Measurements from ENCODE around the gene PTPRN.
"Not testable (repeated sequence)": the region's sequence is repeated elsewhere in the genome, so short reads cannot be mapped to it uniquely, and the experiment has no call there.

Gene PTPRN

DNA sequence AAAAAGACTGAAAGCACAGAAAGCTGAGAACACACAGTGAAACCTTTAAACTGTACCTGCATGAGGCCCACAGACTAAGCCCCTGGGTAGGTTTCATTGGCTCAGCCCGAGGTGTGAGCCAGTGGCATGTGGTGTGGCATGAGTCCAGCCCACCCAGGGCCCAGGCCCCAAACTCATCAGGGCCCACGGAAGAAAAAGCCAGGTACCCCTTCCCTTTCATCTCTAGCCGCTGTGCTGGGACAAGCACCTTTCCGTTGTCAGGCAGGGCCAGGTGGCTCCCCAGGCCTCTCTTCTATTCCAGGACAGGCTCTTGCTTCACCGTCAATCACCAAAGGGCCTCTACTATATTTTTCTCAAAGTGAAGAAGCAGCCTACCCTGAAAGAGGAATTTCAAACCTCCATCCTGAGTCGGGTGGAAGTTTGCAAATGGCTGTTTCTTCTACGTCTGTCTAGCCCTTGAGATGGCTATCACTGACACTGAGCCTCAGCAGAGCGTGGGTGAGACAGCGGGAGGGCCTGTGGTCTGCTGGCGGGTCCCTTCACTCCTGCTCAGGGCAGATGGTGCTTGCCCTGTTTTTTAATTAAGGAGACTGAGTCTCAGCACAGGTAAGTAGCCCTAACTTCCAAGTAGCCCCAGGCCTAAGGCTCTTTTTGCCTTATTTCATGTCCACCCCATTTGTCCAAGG lies 21.5 kb downstream of the PTPRN start:
- DNase-seq (ENCODE audit: low spot score) = no peak

DNA sequence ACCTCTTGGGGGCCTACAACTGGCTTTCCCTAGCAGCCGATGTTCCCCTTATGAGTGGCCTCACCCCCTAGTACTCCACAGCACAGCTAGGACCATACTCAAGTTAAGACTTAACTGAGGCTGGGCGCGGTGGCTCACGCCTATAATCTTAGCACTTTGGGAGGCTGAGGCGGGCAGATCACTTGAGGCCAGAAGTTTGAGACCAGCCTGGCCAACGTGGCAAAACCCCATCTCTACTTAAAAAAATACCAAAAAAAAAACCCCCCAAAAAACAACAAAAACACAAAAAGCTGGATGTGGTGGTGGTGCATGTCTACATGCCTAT lies 22.1 kb downstream of the PTPRN start:
- DNase-seq (ENCODE audit: low spot score) = not testable (repeated sequence)

DNA sequence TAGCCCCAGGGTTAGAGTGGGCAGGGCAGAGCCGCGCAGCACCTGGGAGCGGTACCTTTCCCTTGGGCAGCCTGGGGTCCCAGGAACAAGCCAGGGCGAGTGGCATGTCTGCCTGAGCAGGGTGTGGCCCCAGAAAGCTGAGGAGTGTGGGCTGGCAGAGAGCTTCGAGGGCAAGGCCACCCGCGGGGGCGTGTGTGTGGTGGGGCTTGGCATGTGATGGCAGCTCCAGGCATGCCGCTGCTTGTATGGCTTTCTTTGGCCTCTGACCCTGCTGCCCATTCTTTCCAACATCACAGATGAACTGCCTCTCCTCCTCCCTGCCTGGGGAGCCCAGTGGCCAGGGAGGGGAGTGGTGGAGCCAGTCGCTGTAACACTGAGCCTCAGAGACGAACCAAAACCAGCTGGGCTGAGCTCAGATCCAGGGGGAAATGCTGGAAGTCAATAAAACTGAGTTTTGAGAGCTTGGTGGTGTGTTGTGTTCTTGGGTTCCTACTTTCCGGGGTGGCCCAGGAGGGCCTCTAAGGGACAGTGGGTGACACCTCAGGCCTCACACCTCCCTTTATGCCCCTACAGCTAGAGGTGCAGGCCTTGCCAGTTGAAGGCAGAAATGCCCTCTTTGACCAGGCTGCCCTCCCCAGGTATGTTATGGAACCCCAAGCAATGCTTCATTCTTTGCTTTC lies 22.6 kb downstream of the PTPRN start:
- DNase-seq (ENCODE audit: low spot score) = no peak

DNA sequence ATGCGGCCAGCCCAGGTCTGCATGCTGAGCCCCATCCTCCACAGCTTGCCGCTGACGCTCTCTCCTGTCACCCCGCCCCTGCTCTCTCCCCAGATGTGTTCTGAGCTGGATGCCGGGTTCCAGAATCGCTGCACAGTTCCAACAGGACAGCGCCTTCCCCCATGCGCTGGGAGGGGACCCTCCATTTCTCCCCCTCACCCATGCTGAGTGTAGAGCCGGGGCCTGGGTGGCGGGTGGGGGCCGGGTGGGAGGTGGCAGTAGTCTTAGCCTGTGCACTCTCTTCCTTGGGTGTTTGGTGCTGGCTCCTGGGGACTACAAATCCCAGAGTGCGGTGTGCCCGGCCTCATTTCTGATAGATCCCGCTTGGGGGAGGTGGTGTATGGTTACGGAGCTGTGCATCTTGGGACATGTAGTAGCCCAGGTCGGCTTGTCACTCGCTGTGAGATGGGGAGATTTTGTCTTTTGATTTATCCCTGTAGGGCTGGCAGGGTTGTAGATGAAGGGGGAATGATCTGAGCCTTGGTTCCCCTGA lies 23.2 kb downstream of the PTPRN start:
- DNase-seq (ENCODE audit: low spot score) = peak; percentile 47

DNA sequence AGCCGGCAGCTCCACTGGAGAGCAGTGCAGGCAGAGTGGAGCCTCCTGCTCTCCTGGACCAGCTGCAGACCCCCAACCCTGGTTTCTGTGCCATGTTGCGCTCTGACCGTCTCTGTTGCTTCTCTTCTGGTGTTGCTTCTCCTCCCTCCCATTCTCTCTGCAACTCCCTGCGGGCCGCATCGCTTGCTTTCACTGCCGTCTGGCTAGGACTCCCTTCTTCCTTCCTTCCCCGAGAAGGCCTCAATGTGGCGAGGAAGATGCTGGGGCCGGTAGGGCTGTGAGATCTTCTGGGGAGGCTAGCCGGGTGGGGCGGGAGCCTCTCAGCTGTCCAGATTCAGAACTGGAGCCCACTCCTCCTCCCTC lies 23.8 kb downstream of the PTPRN start:
- no peak for DNase-seq (ENCODE audit: low spot score)

DNA sequence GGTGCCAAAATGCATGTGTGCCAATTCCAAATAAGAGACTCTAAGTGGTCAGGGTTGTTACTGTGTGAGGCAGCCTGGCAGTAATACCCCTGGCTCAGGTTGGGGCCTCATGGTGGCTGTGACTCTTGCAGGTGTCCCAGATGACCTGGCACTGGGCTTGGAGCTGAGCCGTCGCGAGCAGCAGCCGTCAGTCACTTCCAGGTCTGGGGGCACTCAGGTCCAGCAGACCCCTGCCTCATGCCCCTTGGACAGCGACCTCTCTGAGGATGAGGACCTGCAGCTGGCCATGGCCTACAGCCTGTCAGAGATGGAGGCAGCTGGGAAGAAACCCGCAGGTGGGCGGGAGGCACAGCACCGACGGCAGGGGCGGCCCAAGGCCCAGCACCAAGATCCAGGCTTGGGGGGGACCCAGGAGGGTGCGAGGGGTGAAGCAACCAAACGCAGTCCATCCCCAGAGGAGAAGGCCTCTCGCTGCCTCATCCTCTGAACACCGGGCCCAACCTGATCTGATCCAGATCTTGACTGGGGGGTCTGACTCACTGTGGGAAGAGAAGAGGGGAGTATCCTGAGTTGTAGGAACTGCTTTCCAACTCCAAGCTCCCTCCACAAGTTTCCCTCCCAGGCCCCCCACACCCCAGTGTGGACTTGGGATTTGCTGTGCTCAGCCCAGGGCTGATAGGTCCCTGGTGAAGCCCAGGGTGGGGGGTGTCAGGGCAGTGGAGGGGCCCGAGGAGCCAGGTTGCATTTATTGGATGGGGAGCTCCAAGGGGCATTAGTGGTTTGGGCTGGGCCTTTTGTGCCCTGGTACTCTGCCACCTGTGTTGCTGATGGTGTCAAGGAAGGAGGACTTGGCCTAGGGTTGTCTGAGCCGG lies 24.5 kb downstream of the PTPRN start:
- DNase-seq (ENCODE audit: low spot score) = no peak

DNA sequence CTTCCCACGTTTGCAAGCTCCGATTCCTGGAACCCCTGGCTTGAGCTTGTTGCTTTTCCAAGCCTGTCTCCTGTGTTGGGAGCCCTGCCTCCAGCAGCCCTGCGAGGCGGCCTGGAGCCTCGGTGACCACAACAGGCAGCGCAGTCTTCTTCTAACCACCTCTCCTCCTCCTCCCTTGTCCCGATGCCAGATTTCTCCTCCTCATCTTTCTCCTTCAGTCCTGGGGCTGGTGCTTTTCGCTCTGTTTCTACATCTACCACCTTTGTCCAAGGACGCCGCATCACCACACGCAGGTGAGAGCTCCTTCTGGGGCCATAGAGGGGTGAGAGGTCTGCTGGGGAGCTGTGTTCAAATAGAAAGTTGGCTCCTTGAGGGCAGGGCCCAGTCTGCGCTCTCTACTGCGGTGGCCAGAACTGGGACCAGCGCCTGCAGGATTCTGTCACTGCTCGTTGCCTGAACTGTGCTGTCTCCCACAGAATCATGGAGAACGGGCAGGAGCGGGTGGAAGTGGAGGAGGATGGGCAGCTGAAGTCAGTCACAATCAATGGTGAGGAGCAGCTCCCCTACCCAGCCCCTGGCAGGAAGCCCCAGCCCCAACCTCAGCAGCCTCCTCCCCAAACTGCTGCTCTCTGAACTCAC lies 26.1 kb downstream of the PTPRN start:
- DNase-seq (ENCODE audit: low spot score) = no peak

DNA sequence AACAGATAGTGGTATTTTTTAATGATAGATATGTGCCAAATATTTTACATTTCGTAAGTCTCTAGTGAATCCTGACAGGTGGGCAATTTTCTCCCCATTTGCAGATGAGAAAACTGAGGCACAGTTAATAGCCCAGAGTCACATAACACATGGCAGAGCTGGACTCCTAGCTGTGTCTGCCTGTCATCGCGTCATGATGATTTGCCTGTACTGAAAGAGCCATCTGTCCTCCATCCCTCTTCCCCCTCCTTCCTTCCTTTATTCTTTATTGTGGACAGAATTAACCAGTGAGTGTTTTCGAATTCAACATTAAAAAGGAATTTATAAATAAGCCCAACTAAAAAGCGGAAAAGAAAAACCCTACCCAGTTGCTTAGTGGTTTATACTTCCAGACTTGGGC lies 26.8 kb downstream of the PTPRN start:
- no peak for DNase-seq (ENCODE audit: low spot score)

DNA sequence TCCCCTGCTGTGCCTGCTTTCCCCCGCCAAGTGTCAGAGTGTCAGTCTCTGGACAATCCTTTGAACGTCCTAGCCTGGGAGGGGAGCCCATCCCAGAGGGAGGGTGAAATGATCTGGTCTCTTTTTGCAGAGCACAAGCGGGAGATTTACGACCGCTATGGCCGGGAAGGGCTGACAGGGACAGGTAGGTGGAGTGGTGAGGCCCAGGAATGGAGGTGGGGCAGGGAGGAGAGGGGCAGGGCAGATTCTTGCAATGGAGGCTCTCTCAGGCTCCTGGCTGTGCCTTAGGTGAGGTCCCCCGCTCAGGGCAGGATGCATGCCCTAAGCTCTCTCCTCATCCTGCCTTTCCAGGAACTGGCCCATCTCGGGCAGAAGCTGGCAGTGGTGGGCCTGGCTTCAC lies 27.6 kb downstream of the PTPRN start:
- DNase-seq (ENCODE audit: low spot score) = no peak

DNA sequence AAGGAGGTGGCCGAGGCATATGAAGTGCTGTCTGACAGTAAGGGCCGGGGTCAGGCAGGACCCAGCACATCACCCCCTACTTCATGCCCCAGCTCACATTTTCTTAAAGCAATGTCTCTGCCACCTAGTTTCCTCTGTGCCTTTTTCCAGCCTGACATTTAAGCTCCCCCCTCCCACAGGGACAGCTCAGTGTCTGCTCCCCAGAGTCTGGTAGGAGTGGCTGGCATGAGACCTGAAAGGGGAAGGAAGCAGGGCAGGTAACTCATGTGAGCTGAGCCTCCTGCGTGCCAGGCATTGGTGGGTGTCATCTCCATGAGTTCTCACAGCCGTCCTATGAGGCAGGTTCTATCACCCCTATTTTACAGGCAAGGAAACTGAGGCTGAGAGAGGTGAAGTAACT lies 28.6 kb downstream of the PTPRN start:
- DNase-seq (ENCODE audit: low spot score) = no peak

DNA sequence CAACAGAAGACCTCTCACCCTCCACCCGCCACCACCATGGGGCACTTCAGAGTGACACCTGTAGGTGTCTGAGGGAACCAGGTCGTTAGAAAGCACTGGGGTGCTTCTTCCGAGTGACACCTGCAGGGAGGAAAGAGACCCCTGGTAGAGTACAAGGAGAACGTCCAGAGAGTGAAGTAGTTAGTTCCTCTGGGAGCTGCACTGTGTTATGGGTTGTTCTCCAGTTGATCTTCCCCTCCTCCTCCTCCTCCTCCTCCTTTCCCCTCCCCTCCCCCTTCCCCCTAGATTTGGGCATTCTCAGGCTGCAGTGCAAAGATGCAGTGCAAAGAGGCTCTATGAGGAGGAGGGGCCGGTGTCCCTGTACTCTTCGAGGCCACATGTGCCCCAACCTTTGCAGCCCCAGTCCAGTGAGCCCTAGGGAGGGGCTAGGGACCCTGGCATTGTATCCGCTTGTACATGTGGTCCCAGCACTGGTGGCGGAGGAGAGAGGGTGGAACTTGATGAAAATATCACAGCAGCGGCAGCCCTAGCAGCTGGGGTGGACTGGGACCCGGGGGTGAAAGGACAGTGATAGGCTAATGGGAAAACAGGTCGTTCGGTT lies 29.2 kb downstream of the PTPRN start:
- DNase-seq (ENCODE audit: low spot score) = no peak

DNA sequence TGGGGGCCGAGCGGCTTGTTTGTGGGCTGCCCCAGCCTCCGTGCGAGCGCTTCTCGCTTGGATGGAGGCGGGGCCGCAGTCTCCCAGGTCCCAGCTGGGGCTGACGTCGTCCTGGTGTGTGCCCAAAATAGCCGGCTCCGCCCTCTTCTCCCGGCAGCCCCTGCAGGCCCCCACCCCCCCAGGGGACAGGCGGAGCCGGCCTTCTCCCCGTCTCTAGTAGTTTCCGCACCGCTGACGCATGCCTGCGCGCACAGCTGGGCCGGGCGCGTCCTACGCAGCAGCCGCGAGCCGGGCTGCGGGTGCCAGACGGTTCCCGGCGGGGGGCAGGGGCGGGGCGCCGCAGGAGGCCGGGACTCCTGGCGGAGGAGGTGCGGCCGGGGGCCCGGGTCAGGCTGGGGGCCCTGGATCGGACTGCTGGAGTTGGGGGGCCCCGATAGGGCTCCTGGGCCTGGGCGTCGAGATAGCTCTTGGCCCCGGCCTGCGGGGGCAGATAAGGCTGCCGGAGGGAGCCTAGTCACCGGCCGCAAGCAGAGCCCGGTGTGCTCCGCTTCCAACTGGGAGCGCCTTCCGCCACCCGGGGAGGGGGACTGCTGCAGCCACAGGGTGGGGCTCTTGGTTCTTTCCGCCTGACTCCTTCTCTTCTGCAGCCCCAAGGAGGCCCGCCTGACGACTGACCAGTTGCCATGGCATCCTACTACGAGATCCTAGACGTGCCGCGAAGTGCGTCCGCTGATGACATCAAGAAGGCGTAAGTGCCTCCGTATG lies 29.9 kb downstream of the PTPRN start, which contains the start of gene DNAJB2:
DNAJB2 (plus strand) TSS at position 216 of the 765 bp plus-strand sequence; CDS start at position 684, 468 bp downstream.
- DNase-seq (ENCODE audit: low spot score) = peak; percentile 99

DNA sequence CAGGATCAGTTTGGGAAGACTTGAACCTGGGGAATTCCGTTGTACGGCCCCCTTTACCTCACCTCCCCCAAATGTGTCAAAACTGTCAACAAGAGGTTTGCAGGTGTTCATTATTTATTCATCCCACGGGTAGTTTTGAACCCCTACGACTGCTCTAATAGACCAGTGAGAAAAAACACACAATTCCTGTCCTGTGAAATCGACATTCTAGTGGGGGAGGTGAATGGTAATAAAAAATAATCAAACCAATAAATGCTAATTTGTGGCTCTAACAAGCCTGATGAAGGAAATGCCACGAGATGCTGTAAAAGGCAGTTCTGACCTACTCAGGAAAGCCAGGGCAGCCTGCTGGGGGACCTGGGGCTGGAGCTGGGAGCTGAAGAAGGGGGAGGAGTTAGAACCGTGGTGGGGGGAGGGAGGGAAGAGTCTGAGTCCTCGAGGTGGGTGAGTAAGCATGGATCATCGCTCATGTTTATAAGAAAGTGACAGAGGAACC lies 30.5 kb downstream of the PTPRN start:
- DNase-seq (ENCODE audit: low spot score) = no peak

DNA sequence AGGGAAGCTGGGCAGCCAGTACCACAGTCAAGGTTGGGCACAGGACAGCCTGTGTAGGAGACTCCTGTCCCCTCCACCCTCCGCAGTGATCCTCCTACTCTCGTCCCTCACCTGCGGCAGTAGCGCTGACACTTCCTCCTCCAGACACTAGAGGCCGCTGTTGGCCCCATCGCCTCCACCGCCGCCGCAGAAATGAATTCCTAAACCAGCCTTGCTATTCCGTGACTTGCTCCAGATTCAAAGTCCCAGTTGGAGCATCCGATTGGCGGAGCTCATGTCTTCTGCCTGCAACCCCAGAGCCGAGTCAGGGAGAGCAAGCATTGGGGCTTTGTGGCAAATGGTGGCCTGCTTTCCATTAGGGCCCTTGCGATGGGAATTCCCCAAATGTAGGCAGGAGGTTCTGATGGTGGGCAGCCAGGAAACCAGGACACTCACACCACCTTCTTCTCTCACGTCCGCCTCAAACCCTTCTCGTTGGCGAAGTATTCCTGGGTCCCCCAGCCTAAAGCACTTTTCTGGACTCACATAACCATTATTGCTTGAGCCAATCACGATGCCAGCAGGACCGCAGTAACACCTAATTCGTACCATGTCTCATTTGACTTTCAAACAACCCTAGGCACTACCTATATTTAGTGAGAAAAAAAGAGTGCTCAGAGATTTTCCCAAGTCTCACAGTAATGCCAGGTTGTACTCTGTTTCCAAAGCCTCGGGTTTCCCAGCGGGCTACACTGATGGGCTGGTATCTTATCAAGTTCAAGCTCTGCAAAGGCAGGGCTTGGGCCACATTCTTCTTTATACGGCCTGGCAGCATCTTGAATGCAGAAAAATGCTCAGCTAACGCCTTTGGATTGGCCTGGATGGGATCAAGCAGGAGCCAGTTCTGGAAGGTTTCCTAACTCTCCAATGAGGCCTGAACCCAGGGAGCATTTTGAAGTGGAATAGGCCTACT lies 31.2 kb downstream of the PTPRN start:
- peak; percentile 78 for DNase-seq (ENCODE audit: low spot score)

DNA sequence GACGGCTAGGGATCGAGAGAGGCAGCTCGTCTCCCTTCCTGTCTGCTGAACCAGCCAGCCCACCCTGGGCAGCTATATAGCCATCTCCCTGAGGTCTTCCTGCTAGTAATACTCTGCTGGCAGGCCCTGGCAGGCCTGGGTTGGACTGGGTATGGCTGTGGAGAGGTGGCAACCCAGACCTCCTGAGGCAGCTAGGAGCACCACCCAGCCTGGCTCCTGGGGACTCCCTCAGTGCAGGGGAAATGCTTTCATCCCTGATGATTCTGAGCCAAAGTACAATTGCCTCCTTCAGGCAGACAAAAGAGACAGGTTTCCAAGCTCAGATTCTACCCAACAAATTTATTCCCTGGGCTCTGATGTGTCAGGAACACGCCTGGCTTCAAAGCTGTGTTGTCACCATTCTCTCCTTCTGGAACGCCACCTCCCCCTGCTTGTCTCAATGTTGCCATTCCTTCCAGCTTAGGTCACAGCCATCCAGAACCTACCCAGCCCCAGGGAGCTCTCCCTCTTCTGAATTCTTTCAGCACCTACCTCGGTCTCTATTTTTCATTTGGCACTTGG lies 34.8 kb downstream of the PTPRN start:
- DNase-seq (ENCODE audit: low spot score) = peak; percentile 84

DNA sequence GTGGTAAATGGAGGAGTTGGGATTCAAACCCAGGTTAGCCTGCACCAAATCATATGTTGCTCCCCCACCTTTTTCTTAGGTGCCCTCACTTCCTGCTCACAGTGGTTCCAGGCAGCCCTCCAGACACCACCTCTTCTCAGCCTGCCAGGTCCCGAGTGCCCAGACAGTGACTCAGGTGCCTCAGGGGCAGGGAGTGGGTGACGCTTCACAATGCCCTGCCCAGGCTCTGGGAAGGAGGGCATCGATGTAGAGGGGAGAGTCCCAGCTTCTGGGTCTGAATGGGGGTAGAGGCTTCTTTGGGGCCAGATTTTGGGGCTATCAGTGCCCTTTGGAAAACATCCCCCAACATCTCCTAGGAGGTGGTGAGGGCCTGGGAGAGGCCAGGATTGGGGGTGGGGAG lies 35.3 kb downstream of the PTPRN start:
- DNase-seq (ENCODE audit: low spot score) = no peak

DNA sequence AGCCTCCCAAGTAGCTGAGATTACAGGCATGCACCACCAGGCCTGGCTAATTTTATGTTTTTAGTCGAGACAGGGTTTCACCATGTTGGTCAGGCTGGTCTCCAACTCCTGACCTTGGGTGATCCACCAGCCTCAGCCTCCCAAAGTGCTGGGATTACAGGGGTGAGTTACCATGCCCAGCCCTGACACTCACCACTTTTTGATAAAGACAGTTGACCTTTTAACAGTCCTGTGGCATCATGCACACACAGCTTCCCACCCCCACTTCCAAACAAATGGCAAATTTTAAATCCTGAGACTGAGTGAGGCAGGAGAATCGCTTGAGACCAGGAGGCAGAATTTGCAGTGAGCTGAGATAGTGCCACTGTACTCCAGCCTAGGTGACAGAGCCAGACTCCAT lies 36.2 kb downstream of the PTPRN start:
- DNase-seq (ENCODE audit: low spot score) = no peak

DNA sequence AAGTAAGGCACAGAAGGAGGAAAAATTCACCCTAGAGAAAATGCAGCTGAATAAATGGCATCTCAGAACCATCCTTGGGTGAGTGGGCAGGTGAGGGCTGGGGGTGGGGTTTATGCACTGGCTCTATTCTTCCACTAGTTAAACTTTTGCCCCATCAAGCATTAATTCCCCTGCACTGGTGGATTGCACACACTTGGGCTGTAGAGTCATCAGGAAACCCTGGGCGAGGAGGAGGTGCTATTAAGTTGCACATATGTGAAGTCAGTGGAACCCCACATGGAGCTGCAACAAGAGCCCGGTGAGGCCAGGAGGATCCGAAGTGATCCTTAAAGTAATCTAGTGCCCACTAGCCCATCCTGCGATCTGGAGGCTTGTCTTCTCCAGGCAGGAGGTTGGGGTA lies 36.8 kb downstream of the PTPRN start:
- DNase-seq (ENCODE audit: low spot score) = no peak

DNA sequence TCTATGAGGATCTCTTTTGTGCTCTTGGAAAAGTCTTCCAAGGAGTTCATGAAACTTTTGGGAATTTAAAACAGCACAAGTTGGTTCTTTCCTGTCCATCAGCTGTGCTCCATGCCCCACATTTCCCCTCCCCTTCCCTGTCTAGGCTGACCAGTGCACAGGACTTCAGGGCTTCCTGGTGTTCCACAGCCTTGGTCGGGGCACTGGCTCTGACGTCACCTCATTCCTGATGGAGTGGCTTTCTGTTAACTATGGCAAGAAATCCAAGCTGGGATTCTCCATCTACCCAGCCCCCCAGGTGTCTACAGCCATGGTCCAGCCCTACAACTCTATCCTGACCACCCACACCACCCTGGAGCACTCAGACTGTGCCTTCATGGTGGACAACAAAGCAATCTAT lies 38.2 kb downstream of the PTPRN start:
- no peak for DNase-seq (ENCODE audit: low spot score)

DNA sequence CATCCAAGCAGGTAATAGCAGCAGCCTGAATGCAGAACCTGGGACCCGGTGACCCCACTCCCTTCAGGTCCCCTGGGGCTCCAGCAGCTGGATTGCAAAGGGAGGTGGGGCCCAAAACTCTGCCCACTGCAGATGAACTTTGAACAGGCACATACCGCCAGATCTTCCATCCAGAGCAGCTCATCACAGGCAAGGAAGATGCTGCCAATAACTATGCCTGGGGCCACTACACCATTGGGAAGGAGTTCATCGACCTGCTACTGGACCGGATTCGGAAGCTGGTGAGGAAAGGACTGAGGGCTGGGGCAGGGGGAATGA lies 39.2 kb downstream of the PTPRN start:
- no peak for DNase-seq (ENCODE audit: low spot score)
